NCI-H1105 treated with DMSO at 0.1 percent for 48 hours (cell line): Measurements from ENCODE around the gene DCAF15.
A peak's percentile ranks its signal among the peaks of the same experiment; 100 is the strongest.
"Not testable (repeated sequence)": the region's sequence is repeated elsewhere in the genome, so short reads cannot be mapped to it uniquely, and the experiment has no call there.

Experiments
- DNase-seq: peaks from one replicate; lab custom pipeline; 2025; lab: John Stamatoyannopoulos, UW

DCAF15 gene

DNA sequence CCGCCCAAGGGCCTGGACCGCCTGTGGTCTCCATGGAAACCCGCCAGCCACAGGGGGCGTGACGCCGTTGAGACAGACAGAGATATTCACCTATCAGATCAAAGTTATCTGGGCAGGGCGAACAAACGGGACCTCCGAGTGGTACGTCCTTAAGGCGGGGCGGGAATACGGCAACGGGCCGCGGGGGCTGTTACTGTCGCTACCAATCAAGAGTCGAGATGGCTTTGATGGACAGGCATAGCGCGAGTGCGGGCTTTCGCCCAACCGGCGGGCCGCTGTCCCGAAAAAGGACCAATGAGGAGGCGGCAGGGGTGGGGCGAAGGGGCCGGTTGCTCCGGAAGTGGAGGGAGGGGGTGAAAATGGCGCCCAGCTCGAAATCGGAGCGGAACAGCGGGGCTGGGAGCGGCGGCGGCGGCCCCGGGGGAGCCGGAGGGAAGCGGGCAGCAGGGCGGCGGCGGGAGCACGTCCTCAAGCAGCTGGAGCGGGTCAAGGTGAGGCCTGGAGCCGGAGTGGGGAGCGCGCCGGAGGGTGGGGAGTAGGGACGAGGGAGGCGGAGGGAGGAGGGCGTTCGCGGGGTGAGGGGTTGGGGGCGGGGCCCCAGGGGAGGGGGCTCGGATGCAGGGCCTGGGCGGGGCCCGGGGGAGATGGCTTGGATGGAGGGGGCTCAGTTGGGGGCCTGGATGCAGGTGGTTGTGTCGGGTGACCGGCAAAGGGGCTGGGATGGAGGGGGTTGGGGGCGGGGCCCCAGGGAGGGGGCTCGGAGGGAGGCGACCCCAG lies at the start of gene DCAF15:
Gene DCAF15 (plus strand): TSS at position 356 of the 777 bp plus-strand sequence. CDS start 4 bp downstream, at position 360.
- DNase-seq, result peak; percentile 99

DNA sequence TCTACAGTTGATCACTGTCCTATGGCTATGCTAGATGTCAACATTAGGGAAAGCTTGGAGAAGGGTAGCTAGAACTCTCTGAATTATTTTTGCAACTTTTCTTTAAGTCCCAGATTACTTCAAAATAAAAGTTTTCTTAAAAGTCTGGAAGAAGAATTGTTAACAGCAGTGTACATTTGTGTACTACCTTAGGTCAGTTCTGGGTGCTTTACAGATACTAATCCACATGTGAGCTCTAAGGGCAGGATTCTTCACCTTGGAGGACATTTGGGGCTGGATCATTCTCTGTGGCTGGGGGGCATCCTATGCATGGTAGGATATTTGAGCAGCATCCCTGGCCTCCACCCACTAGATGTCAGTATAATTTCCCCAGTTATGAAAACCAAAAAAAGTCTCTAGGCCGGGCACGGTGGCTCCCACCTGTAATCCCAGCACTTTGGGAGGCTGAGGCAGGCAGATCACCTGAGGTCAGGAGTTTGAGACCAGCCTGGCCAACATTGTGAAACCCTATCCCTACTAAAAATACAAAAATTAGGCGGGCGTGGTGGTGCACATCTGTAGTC lies 49.2 kb upstream of the DCAF15 start:
- no peak for DNase-seq

DNA sequence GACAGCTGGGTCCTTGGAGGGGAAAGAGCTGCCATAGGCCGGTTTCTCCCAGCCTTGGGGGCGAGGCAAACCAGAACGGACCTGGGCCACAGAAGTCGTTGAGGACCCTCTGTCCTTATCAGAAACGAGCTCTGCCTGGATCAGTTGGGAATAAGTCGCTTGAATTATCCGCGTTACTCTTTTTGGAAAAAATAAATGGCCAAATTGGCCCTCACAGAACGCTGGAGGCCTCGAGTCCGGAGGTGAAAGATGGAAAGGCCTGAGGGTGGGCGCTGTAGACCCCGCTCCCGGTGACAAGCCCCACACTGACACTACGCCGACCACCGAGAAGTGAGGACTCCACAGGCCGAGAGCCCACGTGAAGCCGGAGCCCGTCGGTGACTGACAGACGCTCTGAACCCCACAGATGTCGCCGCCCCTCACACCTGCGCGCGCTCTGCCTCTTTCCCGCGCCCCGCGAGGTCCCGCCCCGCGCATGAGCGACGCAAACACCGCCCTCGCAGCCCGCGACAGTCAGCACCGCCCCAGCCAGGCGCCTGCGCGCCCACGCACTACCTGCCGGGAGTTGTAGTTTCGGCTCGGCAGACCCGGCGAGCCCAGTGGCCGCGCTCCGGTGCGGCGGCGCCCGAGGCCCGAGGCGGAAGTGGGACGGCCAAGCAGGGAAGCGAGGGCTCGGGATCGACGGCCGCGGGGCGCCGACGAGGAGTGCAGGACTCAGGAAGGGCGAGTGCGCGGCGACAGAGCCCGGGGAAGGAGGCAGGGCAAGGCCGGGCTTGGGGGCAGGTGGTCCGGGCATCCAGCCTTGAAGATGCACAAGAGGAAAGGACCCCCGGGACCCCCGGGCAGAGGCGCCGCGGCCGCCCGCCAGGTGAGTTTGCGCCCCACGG lies 46.4 kb upstream of the DCAF15 start, which contains the start of the genes BRME1 and CC2D1A:
Gene BRME1 (minus strand): TSS at position 484 of the 887 bp plus-strand sequence. CDS start 1,225 bp downstream, outside the sequence.
Gene CC2D1A (plus strand): TSS at position 568 of the 887 bp plus-strand sequence. CDS start 241 bp downstream, at position 809.
- peak; percentile 88 for DNase-seq

- DNase-seq, result peak; percentile 30
Observed at GRCh38 chr19:13906521-13906904, 45.8 kb upstream of the DCAF15 start.

GRCh38 chr19:13906910-13907309 lies 45.4 kb upstream of the DCAF15 start:
- DNase-seq, result no peak

- no peak for DNase-seq
Observed at GRCh38 chr19:13908674-13909073, 43.6 kb upstream of the DCAF15 start.

DNA sequence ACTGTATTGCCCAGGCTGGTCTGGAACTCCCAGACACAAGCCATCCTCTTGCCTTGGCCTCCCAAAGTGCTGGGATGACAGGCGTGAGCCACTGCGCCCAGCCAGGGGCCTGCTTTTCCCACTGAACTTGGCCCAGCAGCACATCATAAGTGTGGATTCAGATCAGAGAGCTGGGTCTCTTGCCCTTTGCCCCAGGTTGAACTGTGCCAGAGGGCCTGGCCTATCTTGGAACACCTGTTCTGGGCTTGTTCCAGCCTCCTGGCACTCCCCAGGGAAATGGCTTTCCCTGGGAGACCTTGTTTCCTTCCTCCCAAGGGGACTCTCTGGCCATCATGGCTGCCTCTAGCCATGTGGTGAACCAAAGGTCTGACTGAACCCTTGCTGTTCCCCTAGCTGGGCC lies 42.9 kb upstream of the DCAF15 start:
- DNase-seq, result no peak

DNA sequence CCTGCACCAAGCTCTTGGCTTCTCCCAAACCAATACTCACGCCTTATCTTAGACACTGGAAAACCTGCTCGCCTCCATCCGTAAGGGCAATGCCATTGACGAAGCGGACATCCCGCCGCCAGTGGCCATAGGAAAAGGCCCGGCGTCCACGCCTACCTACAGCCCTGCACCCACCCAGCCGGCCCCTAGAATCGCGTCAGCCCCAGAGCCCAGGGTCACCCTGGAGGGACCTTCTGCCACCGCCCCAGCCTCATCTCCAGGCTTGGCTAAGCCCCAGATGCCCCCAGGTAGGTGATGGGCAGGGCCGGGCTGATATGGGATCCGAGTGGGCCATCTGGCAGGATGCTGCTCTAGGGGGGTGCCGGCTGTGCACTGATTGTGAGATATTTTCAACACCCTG lies 39.0 kb upstream of the DCAF15 start:
- no peak for DNase-seq

GRCh38 chr19:13914777-13915176 lies 37.5 kb upstream of the DCAF15 start:
- DNase-seq, result no peak

DNA sequence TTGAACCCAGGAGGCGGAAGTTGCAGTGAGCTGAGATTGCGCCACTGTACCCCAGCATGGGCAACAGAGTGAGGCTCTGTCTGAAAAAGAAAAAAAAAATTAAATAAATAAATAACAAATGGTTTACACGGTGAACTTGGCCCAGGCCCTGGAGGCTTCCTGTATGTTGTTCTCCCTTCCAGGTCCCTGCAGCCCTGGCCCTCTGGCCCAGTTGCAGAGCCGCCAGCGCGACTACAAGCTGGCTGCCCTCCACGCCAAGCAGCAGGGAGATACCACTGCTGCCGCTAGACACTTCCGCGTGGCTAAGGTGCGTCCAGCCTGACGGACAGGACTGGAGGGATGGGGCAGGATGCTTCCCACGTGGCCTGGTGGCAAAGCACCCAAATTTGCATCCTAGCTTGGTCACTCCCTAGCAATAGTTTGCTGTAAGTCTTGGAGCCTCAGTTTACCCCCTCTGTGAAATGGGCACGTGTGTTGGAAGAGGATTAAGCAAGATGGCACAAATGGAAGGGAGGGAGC lies 34.4 kb upstream of the DCAF15 start:
- no peak for DNase-seq

GRCh38 chr19:13918726-13919411 lies 33.4 kb upstream of the DCAF15 start:
- DNase-seq, result no peak

- DNase-seq, result no peak
Observed at GRCh38 chr19:13920524-13920923, 31.8 kb upstream of the DCAF15 start.

GRCh38 chr19:13920940-13921747 lies 31.2 kb upstream of the DCAF15 start:
- DNase-seq, result peak; percentile 5

GRCh38 chr19:13922118-13922517 lies 30.2 kb upstream of the DCAF15 start:
- not testable (repeated sequence) for DNase-seq

DNA sequence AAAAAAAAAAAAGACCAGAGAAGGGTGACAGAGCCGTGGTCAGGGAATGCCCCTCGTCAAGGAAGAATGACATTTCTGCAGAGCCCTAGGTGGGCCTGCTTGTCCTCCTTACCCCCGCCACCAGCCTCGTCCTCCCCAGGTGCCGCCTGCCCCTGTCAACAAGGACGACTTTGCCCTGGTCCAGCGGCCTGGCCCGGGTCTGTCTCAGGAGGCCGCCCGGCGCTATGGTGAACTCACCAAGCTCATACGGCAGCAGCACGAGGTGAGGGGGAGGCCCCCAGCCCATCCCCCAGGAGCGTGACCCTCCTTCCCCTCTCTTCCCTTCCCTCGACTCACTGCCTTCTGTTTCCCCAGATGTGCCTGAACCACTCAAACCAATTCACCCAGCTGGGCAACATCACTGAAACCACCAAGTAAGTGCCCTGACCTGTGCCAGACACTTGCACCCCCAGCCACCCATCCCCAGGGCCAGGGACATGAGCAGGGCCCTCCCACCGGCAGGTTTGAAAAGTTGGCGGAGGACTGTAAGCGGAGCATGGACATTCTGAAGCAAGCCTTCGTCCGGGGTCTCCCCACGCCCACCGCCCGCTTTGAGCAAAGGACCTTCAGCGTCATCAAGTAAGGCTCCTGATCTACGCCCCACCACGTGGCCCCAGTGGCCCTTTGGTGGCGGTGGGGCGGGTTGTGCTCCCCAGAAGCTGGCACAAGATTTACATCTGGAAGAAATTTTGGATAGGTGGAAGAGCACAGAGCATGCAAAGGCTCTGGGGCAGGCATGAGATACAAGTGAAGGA lies 28.9 kb upstream of the DCAF15 start:
- no peak for DNase-seq

DNA sequence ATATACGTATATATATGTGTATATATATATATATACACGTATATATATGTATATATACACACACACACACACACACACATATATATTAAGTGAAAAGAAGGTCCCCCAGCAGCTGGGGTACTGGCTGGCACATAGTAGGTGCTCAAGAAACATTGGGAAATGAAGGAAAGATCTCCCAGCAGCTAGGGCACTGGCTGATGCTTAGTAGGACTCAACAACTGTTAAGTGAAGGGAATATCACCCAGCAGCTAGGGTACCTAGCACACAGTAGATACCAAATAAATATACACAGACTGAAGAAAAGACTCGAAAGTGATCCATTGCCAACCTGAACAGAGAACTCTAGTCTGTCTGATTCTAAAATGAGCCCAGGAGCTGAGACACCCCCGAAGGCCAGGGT lies 26.3 kb upstream of the DCAF15 start:
- DNase-seq, result no peak

GRCh38 chr19:13926715-13927114 lies 25.6 kb upstream of the DCAF15 start:
- DNase-seq, result no peak

- no peak for DNase-seq
Observed at GRCh38 chr19:13929340-13929739, 23.0 kb upstream of the DCAF15 start.

DNA sequence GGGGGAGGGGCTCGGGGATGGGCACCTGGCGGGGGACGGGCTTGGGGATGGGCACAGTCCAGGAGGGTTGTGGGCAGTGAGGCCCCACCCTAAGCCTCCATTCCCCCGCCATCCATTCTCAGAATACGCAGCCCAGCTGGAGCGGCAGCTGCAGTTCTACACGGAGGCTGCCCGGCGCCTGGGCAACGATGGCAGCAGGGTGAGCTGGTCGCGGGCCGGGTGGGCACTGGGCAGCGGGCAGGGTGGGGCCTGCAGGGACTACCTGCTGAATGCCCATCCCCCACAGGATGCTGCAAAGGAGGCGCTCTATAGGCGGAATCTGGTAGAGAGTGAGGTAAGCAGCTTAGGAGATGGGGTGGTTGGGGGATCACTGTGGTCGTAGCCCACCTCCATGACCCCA lies 22.4 kb upstream of the DCAF15 start:
- DNase-seq, result no peak

DNA sequence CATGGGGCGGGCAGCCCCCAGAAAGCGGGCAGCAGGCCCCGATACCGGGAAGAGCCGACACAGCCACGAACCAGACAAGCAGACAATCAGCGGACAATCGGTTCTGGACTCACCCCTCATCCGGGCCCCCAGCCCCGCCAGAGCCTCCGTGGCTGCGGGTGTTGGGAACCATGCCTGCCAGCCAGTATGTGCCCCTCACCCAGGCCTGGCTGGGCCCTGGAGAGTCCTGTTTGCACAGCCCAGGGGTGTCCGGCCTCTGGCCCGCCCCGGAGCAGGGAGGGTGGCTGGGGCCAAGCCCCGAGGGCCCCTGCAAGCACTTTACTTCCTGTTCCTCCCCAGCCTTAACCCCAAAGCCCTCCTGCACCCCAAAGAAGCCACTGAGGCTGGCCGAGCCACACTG lies 21.9 kb upstream of the DCAF15 start:
- DNase-seq, result no peak
